IMR-90 (cell line): ENCODE measurements around the gene RABEP1.

Experiments
- BHLHE40 ChIP-seq: fragments of 150-350 bp; IDR thresholded peaks from 2 replicates; pipeline ENCODE4 v1.6.1; 2016; ENCODE audit warnings: mild to moderate bottlenecking, low read depth, low read length
- CEBPB ChIP-seq: IDR thresholded peaks from 2 replicates; pipeline ENCODE4 v1.6.1; 2012; ENCODE audit warnings: low read depth, low read length, improper control_type of control experiment
- CHD1 ChIP-seq: IDR thresholded peaks from 2 replicates; pipeline ENCODE4 v1.6.1; 2012; ENCODE audit warnings: low read depth, low read length, improper control_type of control experiment
- CTCF ChIP-seq: conservative IDR thresholded peaks from 2 replicates; pipeline ENCODE4 v1.5.1; 2012; ENCODE audit warnings: mild to moderate bottlenecking, low read depth, low read length, improper control_type of control experiment
- ELK1 ChIP-seq: fragments of 150-350 bp; IDR thresholded peaks from 2 replicates; pipeline ENCODE4 v1.6.1; 2016; ENCODE audit warnings: low read depth, mild to moderate bottlenecking, low read length, moderate library complexity, borderline replicate concordance
- FOS ChIP-seq: fragments of 150-350 bp; IDR thresholded peaks from 2 replicates; pipeline ENCODE4 v1.6.1; 2016; ENCODE audit warnings: low read depth, low read length
- POLR2A ChIP-seq: IDR thresholded peaks from 2 replicates; pipeline ENCODE4 v1.6.1; 2012; ENCODE audit warnings: mild to moderate bottlenecking, low read depth, low read length
- RAD21 ChIP-seq: IDR thresholded peaks from 2 replicates; pipeline ENCODE4 v1.6.1; 2012; ENCODE audit warnings: low read length, improper control_type of control experiment
- RCOR1 ChIP-seq: IDR thresholded peaks from 2 replicates; pipeline ENCODE4 v1.6.1; 2012; ENCODE audit warnings: mild to moderate bottlenecking, low read length, improper control_type of control experiment; ENCODE audit not compliant: insufficient replicate concordance
- TF ChIP-seq, protein P1 (sequence below): fragments of 150-350 bp; IDR thresholded peaks from 2 replicates; pipeline ENCODE4 v1.6.1; 2017; ENCODE audit warnings: mild to moderate bottlenecking, antibody characterized with exemption, low read length, low read depth

- TF ChIP-seq CTCF (no peak), CEBPB (no peak), POLR2A (no peak), ELK1 (no peak), RAD21 (no peak), RCOR1 (no peak), CHD1 (no peak), BHLHE40 (no peak), FOS (no peak)
- TF ChIP-seq, protein P1, sequence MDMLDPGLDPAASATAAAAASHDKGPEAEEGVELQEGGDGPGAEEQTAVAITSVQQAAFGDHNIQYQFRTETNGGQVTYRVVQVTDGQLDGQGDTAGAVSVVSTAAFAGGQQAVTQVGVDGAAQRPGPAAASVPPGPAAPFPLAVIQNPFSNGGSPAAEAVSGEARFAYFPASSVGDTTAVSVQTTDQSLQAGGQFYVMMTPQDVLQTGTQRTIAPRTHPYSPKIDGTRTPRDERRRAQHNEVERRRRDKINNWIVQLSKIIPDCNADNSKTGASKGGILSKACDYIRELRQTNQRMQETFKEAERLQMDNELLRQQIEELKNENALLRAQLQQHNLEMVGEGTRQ = no peak
Measured at GRCh38 chr17:5238333-5238732, 43.8 kb upstream of the RABEP1 start.
